Calu3 (cell line): ENCODE measurements around the gene LPGAT1. TPM values are rescaled to one million over a fixed set of nuclear protein-coding genes. Genes with fewer than 3 reads are reported as not detected.

ENCODE experiments used
- BruUV-seq: library from RNA; stranded (reverse); fragments of 400-500 nt; replicated peaks from 2 replicates; lab custom pipeline; 2021; lab: Mats Ljungman, UMichigan
- CTCF ChIA-PET: fragments of 300-600 bp; sonication (Branson Sonifier 250); formaldehyde crosslinking; loops from one replicate; lab custom pipeline; 2022; ENCODE audit warnings: antibody characterized with exemption; lab: Charles Lee
- DNase-seq: peaks from one replicate; pipeline ENCODE4 v3.0.0; 2022
- H3K27ac Mint-ChIP-seq: one replicate; pipeline ENCODE4 v1.8.0; 2022; ENCODE audit warnings: mixed read lengths; ENCODE audit not compliant: unreplicated experiment
- H3K27me3 Mint-ChIP-seq: one replicate; pipeline ENCODE4 v1.8.0; 2022; ENCODE audit warnings: mixed read lengths; ENCODE audit not compliant: unreplicated experiment
- H3K36me3 Mint-ChIP-seq: one replicate; pipeline ENCODE4 v1.8.0; 2022; ENCODE audit warnings: mild to moderate bottlenecking, moderate library complexity, mixed read lengths; ENCODE audit not compliant: insufficient read depth, unreplicated experiment
- H3K4me1 Mint-ChIP-seq: one replicate; pipeline ENCODE4 v1.8.0; 2022; ENCODE audit warnings: mild to moderate bottlenecking, low read depth, mixed read lengths; ENCODE audit not compliant: unreplicated experiment
- H3K4me3 Mint-ChIP-seq: one replicate; pipeline ENCODE4 v1.8.0; 2022; ENCODE audit warnings: mild to moderate bottlenecking, low read depth, moderate library complexity, mixed read lengths; ENCODE audit not compliant: unreplicated experiment
- H3K9me3 Mint-ChIP-seq: one replicate; pipeline ENCODE4 v1.8.0; 2022; ENCODE audit warnings: low read depth, mixed read lengths; ENCODE audit not compliant: unreplicated experiment
- CTCF ChIP-seq: fragments of 200-600 bp; IDR thresholded peaks from one replicate; pipeline ENCODE4 v1.8.0; 2022; ENCODE audit warnings: antibody characterized with exemption; ENCODE audit not compliant: unreplicated experiment
- intact Hi-C: fragments of 100-400 bp; cut with micrococcal nuclease; formaldehyde crosslinking; loops from one replicate; pipeline ENCODE4 v1.10.0; 2022; ENCODE audit not compliant: unreplicated experiment
- total RNA-seq: library from RNA; stranded (reverse); gene quantifications from 2 replicates; pipeline ENCODE4 v1.2.3, GENCODE V29; 2022

LPGAT1 gene
- total RNA-seq, 1 experiment from 2014 or later, result 67.7 TPM

GRCh38 chr1:211731456-211732292 is 98.9 kb downstream of the LPGAT1 start:
- TF ChIP-seq CTCF, result no peak
- no peak overlapping the region for H3K27ac Mint-ChIP-seq
- intact Hi-C loops, result no loop called here
- no peak overlapping the region for H3K4me3 Mint-ChIP-seq
- peaks cover 48% of the 10 kb centered on the region for H3K4me1 Mint-ChIP-seq
- H3K27me3 Mint-ChIP-seq, result no peaks in the 10 kb centered on the region
- no peaks in the 10 kb centered on the region for H3K9me3 Mint-ChIP-seq
- no peak for DNase-seq
- no TSS peak for BruUV-seq
- peaks cover 11% of the 10 kb centered on the region for H3K36me3 Mint-ChIP-seq
- CTCF ChIA-PET, result interaction anchor here (1.1 kb wide), 2 partner anchors 10 to 12 kb away, joined by 3 to 4 read pairs; no protein-coding TSS in a partner anchor

- Mint-ChIP-seq H3K9me3 (no peaks in the 10 kb centered on the region), H3K27me3 (no peaks in the 10 kb centered on the region), H3K27ac (no peak overlapping the region), H3K4me3 (no peak overlapping the region), H3K4me1 (peaks cover 38% of the 10 kb centered on the region), H3K36me3 (peaks cover 4% of the 10 kb centered on the region)
- CTCF ChIA-PET, result interaction anchor here (0.6 kb wide), 1 partner anchor 247 kb away, joined by 6 read pairs; no protein-coding TSS in a partner anchor
- intact Hi-C loops, result no loop called here
- no peak for TF ChIP-seq CTCF
- no peak for DNase-seq
- no TSS peak for BruUV-seq
Measured at GRCh38 chr1:211730347-211730746, 100.2 kb downstream of the LPGAT1 start.

GRCh38 chr1:211729238-211729637 is 101.3 kb downstream of the LPGAT1 start:
- H3K36me3 Mint-ChIP-seq, result no peaks in the 10 kb centered on the region
- TF ChIP-seq CTCF, result no peak
- DNase-seq, result no peak
- no peak overlapping the region for H3K4me3 Mint-ChIP-seq
- H3K4me1 Mint-ChIP-seq, result peaks cover 27% of the 10 kb centered on the region
- H3K9me3 Mint-ChIP-seq, result no peaks in the 10 kb centered on the region
- CTCF ChIA-PET, result no interaction called here
- intact Hi-C loops, result no loop called here
- H3K27me3 Mint-ChIP-seq, result no peaks in the 10 kb centered on the region
- no TSS peak for BruUV-seq
- H3K27ac Mint-ChIP-seq, result no peak overlapping the region

GRCh38 chr1:211726467-211726995 is 104.0 kb downstream of the LPGAT1 start:
- Mint-ChIP-seq H3K27ac (no peak overlapping the region), H3K27me3 (peaks cover 9% of the 10 kb centered on the region), H3K4me1 (peaks cover 7% of the 10 kb centered on the region), H3K36me3 (no peaks in the 10 kb centered on the region), H3K4me3 (no peak overlapping the region), H3K9me3 (no peaks in the 10 kb centered on the region)
- no TSS peak for BruUV-seq
- no peak for DNase-seq
- no peak for TF ChIP-seq CTCF
- intact Hi-C loops, result no loop called here
- CTCF ChIA-PET, result interaction anchor here (1.0 to 1.4 kb wide), 2 partner anchors 9 to 25 kb away, joined by 3 read pairs; no protein-coding TSS in a partner anchor
